ENCODE measurements around the gene NCOA3. TPM values are rescaled to one million over a fixed set of nuclear protein-coding genes. Genes with fewer than 3 reads are reported as not detected.

The NCOA3 gene
- total RNA-seq, 1 experiment from 2014 or later = 23.3 TPM

DNA sequence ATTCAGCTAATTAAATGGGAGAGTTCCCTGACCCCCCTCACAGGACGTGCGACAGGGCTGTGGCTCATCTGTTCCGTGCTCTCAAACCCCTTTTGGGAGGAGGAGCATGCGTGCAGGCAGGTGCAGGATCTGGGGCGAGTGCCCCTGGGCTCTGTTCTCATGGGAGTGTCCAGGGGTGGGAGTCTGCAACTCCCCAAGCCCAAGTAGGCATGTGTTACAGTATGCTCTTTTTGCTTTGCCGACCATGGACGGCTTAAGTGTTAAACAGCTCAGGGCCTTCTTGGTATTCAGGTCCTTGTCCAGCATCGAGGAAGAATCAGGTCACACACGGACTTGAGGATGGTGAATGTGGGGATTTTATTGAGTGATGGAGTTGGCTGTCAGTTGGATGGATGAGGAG, 101.6 kb downstream of the NCOA3 start:
- H4K8ac ChIP-seq (replicated peaks; ENCODE audit: insufficient read length, low read depth, low read length) = no peak overlapping the region
- no peak for TF ChIP-seq CTCF (conservative IDR thresholded peaks at IDR 0.05)
- no peak overlapping the region for H3K14ac ChIP-seq (ENCODE audit: insufficient read depth, low read length)
- H4K91ac ChIP-seq (ENCODE audit: insufficient read length, low read depth, low read length) = no peak overlapping the region
- H3T11ph ChIP-seq (ENCODE audit: low read length) = no peak overlapping the region
- H4K5ac ChIP-seq (ENCODE audit: insufficient read length, low read depth, low read length) = no peak overlapping the region
- H3K9ac ChIP-seq (ENCODE audit: extremely low read depth, insufficient read length, low read length) = no peak overlapping the region
- no peak overlapping the region for H2BK120ac ChIP-seq (ENCODE audit: low read depth, low read length, poor library complexity, severe bottlenecking)
- peaks cover 18 to 23% of the 10 kb centered on the region in 2 experiments for H3K4me1 Mint-ChIP-seq
- no peaks in the 10 kb centered on the region for H4K20me1 ChIP-seq (ENCODE audit: control insufficient read depth, insufficient read depth, insufficient read length)
- peaks cover 2% of the 10 kb centered on the region for H3K79me1 ChIP-seq (ENCODE audit: insufficient read depth, low read depth, low read length, poor library complexity, severe bottlenecking)
- no peak overlapping the region for H3K56ac ChIP-seq (ENCODE audit: insufficient read length, low read depth, low read length)
- H3K79me2 ChIP-seq (ENCODE audit: insufficient read depth, low read length) = no peaks in the 10 kb centered on the region
- no peak overlapping the region for H3K4me2 ChIP-seq (ENCODE audit: insufficient read depth, insufficient read length, low read length)
- no peak overlapping the region for H2BK12ac ChIP-seq (ENCODE audit: insufficient read length, low read depth, low read length)
- H3K23ac ChIP-seq (ENCODE audit: insufficient read length, low read depth, low read length) = no peak overlapping the region
- H3K27ac Mint-ChIP-seq = peak overlapping the region in 1 of 3 experiments; percentile 68; a peak in 1 of 7 replicates
- no peak overlapping the region for H2BK20ac ChIP-seq (ENCODE audit: low read depth, low read length, poor library complexity, severe bottlenecking)
- H3K23me2 ChIP-seq (ENCODE audit: insufficient read length, low read depth, low read length, poor library complexity, severe bottlenecking) = no peaks in the 10 kb centered on the region
- H3K9me3 Mint-ChIP-seq = peaks cover 9 to 12% of the 10 kb centered on the region in 2 experiments; a peak in 4 of 5 replicates
- H3K4me1 ChIP-seq (ENCODE audit: insufficient read depth, low read length) = no peaks in the 10 kb centered on the region
- no CpG with 5 or more reads among the region's 9 CpGs for WGBS (ENCODE audit: extremely low coverage, insufficient read length, low lambda C conversion rate)
- no peak overlapping the region for H2AK5ac ChIP-seq (ENCODE audit: insufficient read length, low read length)
- no peak overlapping the region for H3K4me3 Mint-ChIP-seq
- no peak overlapping the region for H2BK15ac ChIP-seq (ENCODE audit: low read depth, low read length)
- H3K27me3 ChIP-seq (ENCODE audit: insufficient read depth, low read length) = no peaks in the 10 kb centered on the region
- H3K9me3 ChIP-seq (ENCODE audit: control insufficient read depth, low read depth, low read length) = no peaks in the 10 kb centered on the region
- no peaks in the 10 kb centered on the region for H3K27me3 Mint-ChIP-seq (ENCODE audit: low read depth)
- peaks cover 12 to 20% (median 15%) of the 10 kb centered on the region in 3 experiments for H3K36me3 Mint-ChIP-seq (ENCODE audit: insufficient read depth in 1 of 3, low read depth in 3 of 3)
- DNase-seq = no peak
- no peak overlapping the region for H2AFZ ChIP-seq (ENCODE audit: low read length)
- no peak overlapping the region for H2BK5ac ChIP-seq (ENCODE audit: insufficient read length, low read length)
- H3K4ac ChIP-seq (ENCODE audit: low read depth, low read length) = no peak overlapping the region
- H3K18ac ChIP-seq (ENCODE audit: insufficient read length, low read depth, low read length) = no peak overlapping the region
- no peak overlapping the region for H3K27ac ChIP-seq (ENCODE audit: insufficient read length, low read depth, low read length)

Data from H9 (cell line).